Kidney capillary endothelial cell (primary cell): ENCODE measurements around the gene LASP1.
"Not testable (repeated sequence)": the region's sequence is repeated elsewhere in the genome, so short reads cannot be mapped to it uniquely, and the experiment has no call there.

ENCODE experiments used
- DNase-seq: peaks from one replicate; pipeline ENCODE4 v3.0.0-alpha.2; 2018; ENCODE audit warnings: low spot score

Gene LASP1

GRCh38 chr17:38939987-38940386 is 70.1 kb downstream of the LASP1 start:
- DNase-seq: no peak

GRCh38 chr17:38940404-38940803 is 70.5 kb downstream of the LASP1 start:
- no peak for DNase-seq

- DNase-seq: no peak
Observed at GRCh38 chr17:38942696-38943334, 73.0 kb downstream of the LASP1 start.

- DNase-seq: no peak
Observed at GRCh38 chr17:38943607-38944006, 73.7 kb downstream of the LASP1 start.

- DNase-seq: no peak
Observed at GRCh38 chr17:38947189-38947588, 77.3 kb downstream of the LASP1 start.

GRCh38 chr17:38953800-38954199 is 83.9 kb downstream of the LASP1 start:
- not testable (repeated sequence) for DNase-seq

GRCh38 chr17:38958326-38958725 is 88.5 kb downstream of the LASP1 start:
- peak; percentile 11 for DNase-seq

GRCh38 chr17:38958756-38959155 is 88.9 kb downstream of the LASP1 start:
- DNase-seq: no peak

- DNase-seq: no peak
Observed at GRCh38 chr17:38959508-38959907, 89.7 kb downstream of the LASP1 start.

GRCh38 chr17:38960402-38960801 is 90.5 kb downstream of the LASP1 start:
- DNase-seq: no peak

- no peak for DNase-seq
Observed at GRCh38 chr17:38961413-38961812, 91.6 kb downstream of the LASP1 start.

- DNase-seq: peak; percentile 67
Observed at GRCh38 chr17:38967290-38967738, 97.5 kb downstream of the LASP1 start, which contains the start of gene FBXO47. TSS of gene FBXO47 (minus strand) at chr17:38967403. CDS start at chr17:38963025, 4,378 bp downstream.

- no peak for DNase-seq
Observed at GRCh38 chr17:38969281-38969680, 99.4 kb downstream of the LASP1 start.

GRCh38 chr17:38970128-38970527 is 100.3 kb downstream of the LASP1 start:
- no peak for DNase-seq

GRCh38 chr17:38970804-38971203 is 100.9 kb downstream of the LASP1 start:
- DNase-seq: no peak
